GM12892 (cell line): ENCODE results near the gene PSMD3.

Experiments used
- DNase-seq: peaks from one replicate; pipeline ENCODE4 v3.0.0; 2011; ENCODE audit not compliant: insufficient read length
- FAIRE-seq: peaks from 2 replicates; lab custom pipeline; 2011; peaks lifted over from hg19 to GRCh38; lab: Jason Lieb, UNC
- POLR2A ChIP-seq: IDR thresholded peaks from 2 replicates; pipeline ENCODE4 v1.6.1; 2011; ENCODE audit warnings: low read depth, low read length, control low read depth
- POLR2AphosphoS5 ChIP-seq: IDR thresholded peaks from 2 replicates; pipeline ENCODE4 v1.6.1; 2011; ENCODE audit warnings: low read depth, low read length, control low read depth
- TAF1 ChIP-seq: IDR thresholded peaks from 2 replicates; pipeline ENCODE4 v1.6.1; 2011; ENCODE audit warnings: low read depth, mild to moderate bottlenecking, control low read depth, low read length, borderline replicate concordance

PSMD3 gene

DNA sequence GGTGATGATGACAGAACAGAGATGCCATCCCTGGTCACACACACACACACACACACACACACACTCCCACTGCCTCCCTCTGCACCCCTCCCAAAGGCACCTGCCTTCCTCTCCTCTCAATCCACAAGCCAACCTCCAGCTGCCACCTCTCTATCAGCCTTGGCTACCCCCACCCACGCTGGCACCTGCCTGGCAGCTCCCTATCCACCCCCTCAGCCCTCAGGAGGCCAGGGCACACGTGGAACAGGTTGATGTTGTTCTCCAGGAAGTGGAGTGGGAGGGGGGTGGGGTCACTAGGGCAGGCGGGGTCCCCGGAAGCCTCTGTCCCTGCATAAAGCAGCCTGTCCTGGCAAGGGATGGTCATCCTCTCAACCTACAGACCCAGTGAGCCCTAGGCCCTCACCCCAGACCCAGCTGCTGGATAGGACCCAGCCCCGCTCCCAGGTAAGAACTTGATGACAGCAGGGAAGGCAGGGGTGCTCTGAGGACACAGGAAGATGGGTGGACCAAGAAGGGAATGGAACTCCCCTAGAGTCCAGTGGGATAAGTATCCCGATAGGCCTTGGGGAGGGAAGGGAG, 17.9 kb upstream of the PSMD3 start, which contains the start of gene GSDMA:
Gene GSDMA (plus strand): TSS at position 363 of the 579 bp plus-strand sequence. CDS start 2,684 bp downstream, outside the sequence.
- DNase-seq (no peak), FAIRE-seq (no peak)
- no peak for TF ChIP-seq TAF1
- TF ChIP-seq POLR2A: no peak
- no peak for TF ChIP-seq POLR2AphosphoS5

DNA sequence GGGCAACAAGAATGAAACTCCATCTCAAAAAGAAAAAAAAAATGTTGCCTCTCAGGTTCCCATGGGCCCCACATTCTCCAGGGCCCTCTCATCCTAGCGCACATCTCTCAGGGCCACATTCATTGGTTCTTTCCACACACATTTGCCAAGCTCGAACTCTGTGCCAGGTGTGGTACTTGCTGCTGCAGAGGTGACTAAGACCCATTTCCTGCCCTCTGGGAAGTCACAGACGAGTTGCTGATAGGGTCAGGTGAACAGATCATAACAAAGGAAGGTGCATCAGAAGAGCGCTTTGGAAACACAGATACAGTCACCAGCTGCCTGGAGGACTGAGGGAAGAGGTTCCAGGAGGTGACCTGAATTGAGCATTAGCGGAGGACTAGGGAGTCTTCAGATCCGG, 16.8 kb upstream of the PSMD3 start:
- FAIRE-seq: no peak
- TF ChIP-seq TAF1 (no peak), POLR2AphosphoS5 (no peak), POLR2A (no peak)
- DNase-seq: no peak

DNA sequence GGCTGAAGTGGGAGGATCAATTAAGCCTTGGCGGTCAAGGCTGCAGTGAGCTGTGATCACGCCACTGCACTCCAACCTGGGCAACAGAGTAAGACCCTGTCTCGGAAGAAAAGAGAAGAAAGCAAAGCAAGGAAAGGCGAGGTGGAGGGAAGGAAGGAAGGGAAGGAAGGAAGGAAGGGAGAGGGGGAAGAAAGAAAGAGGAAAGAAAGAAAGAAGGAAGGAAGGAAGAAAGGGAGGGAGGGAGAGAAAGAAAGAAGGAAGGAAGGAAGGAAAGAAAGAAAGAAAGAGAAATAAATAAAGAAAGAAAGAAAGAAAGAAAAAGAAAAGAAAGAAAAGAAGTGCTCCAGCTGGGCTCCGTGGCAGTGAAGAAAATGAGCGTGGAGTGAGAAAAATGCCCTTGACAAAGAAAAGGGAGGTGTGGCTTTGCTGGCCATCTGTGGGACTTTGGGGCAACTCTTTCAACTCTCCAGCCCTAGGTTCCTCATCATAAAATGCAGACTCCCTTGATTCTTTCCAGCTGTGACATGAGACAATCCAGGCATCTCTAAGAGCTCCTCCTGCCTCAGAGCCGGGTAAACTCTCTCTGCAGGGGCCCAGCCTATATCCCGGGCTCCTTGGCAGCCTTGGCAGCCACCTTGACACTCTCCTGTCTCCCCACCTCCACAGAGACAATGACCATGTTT, 15.4 kb upstream of the PSMD3 start:
- TF ChIP-seq POLR2AphosphoS5: no peak
- TF ChIP-seq TAF1: no peak
- TF ChIP-seq POLR2A: no peak
- FAIRE-seq: no peak
- DNase-seq: no peak

DNA sequence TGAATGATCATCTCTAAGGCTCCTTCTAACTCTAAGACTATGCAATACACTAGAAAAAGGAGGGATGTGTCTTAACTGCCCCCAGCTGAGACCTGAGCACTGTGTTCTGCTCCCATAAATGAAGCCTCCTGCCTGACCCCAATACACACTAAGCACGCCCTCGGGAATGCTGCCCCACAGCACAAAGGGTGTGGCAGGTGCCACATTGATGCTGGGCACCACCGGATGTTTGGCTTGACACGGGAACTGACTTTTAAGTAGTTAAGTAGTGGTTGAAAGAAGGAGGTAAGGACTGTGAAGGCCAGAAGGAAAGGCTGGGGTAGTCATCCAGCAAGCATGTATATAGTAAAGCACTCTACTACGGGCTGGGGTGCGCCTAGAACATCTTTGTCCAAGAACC, 13.8 kb upstream of the PSMD3 start:
- DNase-seq (no peak), FAIRE-seq (no peak)
- no peak for TF ChIP-seq POLR2A
- TF ChIP-seq POLR2AphosphoS5: no peak
- no peak for TF ChIP-seq TAF1

DNA sequence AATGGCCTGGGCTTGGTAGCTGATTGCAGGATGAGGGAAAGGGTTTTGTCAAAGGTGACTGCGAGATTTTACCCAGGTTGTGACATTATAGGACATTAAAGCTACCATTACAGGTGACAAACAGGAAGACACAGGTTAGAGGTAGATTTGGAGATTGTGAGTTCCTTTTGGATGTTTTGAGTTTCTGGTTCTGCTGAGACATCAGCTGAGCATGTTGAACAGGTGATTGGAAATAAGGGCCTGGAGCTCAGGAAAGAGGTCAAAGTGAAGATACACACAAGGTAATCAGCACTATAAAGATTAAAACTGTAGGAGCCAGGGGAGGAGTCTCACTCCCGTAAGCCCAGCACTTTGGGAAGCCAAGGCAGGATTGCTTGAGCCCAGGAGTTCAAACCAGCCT, 11.8 kb upstream of the PSMD3 start:
- FAIRE-seq (no peak), DNase-seq (no peak)
- TF ChIP-seq POLR2A (no peak), POLR2AphosphoS5 (no peak), TAF1 (no peak)

DNA sequence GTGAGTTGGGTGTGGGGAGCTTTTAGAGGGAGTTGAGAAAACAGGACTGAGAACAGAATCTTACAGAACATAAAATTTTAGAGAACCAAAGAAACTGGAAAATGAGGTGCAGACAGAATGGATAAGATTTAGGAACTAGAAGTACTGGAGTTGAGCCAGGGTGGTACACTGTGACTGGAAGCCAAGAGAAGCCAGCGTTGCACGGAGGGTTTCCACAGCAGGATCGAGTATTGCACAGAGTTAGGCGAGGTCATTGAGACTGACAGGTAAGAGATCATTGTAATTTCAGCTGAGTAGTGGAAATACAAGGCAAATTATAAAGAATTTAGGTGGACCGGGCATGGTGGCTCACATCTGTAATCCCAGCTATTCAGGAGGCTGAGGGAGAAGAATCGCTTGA, 11.2 kb upstream of the PSMD3 start:
- TF ChIP-seq TAF1 (no peak), POLR2AphosphoS5 (no peak), POLR2A (no peak)
- FAIRE-seq: peak; percentile 21
- DNase-seq: no peak

DNA sequence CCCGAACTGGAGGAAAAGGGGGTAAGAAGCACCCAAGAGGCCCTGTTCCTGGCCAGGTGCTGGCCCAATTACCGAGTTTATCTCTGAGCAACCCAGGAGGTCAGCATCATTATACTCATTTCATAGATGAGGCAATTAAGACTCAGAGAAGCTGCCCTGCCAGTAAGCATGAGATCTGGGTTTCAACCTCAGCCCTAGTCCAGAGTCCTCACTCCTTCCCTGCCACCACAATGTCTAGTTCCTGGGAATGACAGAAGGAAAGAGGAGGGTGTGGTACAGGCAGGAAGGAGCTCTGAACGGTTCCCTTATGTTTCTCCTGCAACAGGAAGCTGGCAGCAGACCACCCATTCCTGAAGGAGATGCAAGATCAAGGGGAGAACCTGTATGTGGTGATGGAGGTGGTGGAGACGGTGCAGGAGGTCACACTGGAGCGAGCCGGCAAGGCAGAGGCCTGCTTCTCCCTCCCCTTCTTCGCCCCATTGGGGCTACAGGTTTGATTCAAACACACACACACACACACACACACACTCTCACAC, 10.4 kb upstream of the PSMD3 start:
- TF ChIP-seq TAF1 (no peak), POLR2AphosphoS5 (no peak), POLR2A (no peak)
- DNase-seq: no peak
- FAIRE-seq: no peak

DNA sequence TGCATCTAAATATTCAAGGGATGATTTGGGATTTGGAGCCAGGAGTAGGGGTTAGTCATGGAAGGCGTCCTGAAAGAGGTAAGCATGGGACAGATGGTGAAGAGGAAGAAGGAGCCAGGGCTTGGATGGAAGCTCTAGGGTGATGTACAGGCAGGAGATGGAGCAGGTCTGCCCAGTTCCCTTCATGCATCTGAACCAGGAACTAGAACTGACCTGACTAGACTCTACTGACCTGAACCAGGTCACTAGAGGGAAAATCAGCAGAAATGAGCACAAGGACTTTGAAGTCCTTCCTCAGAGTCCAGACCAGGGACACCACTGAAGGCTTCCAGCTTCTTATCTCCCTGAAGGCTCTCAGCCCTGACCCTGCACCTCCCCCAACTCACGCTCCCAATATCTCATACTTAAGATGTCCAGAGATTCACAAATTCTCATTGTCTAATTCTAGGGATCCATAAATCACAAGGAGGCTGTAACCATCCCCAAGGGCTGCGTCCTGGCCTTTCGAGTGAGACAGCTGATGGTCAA, 9.5 kb upstream of the PSMD3 start:
- FAIRE-seq: no peak
- no peak for TF ChIP-seq TAF1
- no peak for TF ChIP-seq POLR2A
- TF ChIP-seq POLR2AphosphoS5: no peak
- no peak for DNase-seq

DNA sequence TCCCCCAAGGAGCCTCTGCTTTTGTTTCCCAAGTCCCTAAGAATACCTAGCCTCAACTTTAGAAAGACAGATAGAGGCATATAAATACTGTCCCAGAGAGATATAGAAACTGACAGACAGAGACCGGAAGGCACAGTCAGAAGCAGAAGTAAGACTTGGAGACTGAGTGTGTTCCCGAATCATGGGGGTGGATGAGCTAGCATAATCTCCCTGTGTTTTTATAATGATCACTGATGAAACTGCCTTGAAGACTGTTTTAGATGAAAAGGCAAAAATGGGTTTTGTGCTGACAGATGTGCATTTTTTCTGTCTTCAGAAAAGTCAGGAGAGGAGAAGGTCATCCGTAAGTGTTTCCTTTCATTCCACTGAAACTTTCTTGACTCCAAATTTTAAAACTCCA, 8.3 kb upstream of the PSMD3 start:
- no peak for FAIRE-seq

DNA sequence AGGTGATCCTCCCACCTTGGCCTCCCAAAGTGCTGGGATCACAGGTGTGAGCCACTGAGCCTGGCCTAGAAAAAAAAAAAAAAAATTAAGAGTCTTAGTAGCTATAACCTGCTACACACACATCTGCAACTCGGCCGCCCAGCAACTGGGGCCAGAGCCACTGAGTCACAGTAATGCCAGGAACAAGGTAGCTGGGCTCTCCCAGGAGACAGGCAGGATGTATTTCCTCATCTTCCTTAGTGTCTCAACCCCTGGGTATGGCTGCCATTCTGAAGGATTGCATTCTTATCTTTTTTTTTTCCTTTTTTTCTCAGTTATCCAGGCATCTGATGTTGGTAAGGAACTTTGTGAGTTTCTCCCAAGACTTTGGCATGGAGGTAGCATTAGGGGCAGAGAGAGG, 7.1 kb upstream of the PSMD3 start:
- no peak for FAIRE-seq
- DNase-seq: no peak
- no peak for TF ChIP-seq TAF1
- TF ChIP-seq POLR2A: no peak
- TF ChIP-seq POLR2AphosphoS5: no peak

More for the DNA sequence above, 8.3 kb upstream of the PSMD3 start:
- DNase-seq: no peak
- TF ChIP-seq TAF1: no peak
- TF ChIP-seq POLR2AphosphoS5: no peak
- TF ChIP-seq POLR2A: no peak

DNA sequence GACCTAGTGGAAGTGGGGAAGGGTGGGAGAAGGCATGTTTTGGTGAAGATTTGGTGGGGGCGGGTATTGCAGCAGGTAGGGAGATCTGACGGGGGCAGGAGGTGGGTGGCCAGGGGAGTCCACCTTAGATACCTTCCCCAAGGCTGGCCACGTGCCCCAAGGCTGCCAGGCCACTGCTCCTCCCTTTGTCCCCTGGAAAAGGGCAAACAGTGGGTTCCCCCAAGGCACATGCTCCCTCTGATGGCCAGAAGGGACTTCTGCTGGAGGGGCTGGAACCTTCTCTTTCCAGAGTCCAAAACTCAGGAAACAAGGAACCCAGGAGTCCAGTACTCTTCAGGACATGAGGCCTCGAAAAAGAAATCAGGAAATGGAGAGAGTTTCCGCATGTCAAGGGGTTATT, 6.2 kb upstream of the PSMD3 start:
- DNase-seq (no peak), FAIRE-seq (no peak)
- TF ChIP-seq TAF1 (no peak), POLR2AphosphoS5 (no peak), POLR2A (no peak)

DNA sequence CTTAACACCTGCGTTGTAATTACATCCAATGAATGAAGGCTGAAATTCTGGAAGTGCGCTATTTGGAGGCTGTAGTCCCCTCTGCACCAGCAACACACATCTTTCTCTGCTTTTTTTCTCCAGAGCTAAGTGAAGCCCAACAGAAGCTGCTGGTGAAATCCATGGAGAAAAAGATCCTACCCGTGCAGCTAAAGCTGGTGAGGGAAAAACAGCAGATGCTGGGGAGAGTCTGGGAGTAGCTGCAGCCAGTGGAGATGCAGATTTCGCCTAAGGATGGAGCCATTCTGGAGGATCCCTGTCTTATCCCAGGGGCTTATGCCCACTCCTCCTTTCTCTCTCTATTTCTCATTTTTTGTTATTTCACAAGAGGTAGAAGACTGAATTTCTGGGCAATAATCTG, 4.8 kb upstream of the PSMD3 start:
- TF ChIP-seq POLR2AphosphoS5: no peak
- TF ChIP-seq TAF1: no peak
- TF ChIP-seq POLR2A: no peak
- FAIRE-seq (no peak), DNase-seq (no peak)
